Effector memory CD4-positive, alpha-beta T cell (primary cell): ENCODE results near the gene LIN7A.
"Not testable (repeated sequence)": the region's sequence is repeated elsewhere in the genome, so short reads cannot be mapped to it uniquely, and the experiment has no call there.

Experiments used
- DNase-seq, 3 donors: peaks; one replicate each; pipeline ENCODE4 v3.0.0-alpha.2; 2020
- H3K27ac ChIP-seq: 2 replicates; pipeline ENCODE4 v1.7.0; 2013; ENCODE audit warnings: mild to moderate bottlenecking, low read length, moderate library complexity; ENCODE audit not compliant: insufficient read depth, poor library complexity, severe bottlenecking
- H3K27me3 ChIP-seq: replicated peaks from 2 replicates; pipeline ENCODE4 v1.7.0; 2013; ENCODE audit warnings: mild to moderate bottlenecking, low read length; ENCODE audit not compliant: insufficient read depth, control insufficient read depth, poor library complexity, severe bottlenecking
- H3K36me3 ChIP-seq: 2 replicates; pipeline ENCODE4 v1.7.0; 2013; ENCODE audit warnings: mild to moderate bottlenecking, low read length, moderate library complexity; ENCODE audit not compliant: control insufficient read depth, insufficient read depth
- H3K4me1 ChIP-seq: 2 replicates; pipeline ENCODE4 v1.7.0; 2013; ENCODE audit warnings: low read length, mild to moderate bottlenecking; ENCODE audit not compliant: control insufficient read depth, insufficient read depth, poor library complexity, severe bottlenecking
- H3K4me3 ChIP-seq: 2 replicates; pipeline ENCODE4 v1.7.0; 2013; ENCODE audit warnings: low read length, low read depth, mild to moderate bottlenecking; ENCODE audit not compliant: insufficient read depth, poor library complexity, severe bottlenecking
- H3K9me3 ChIP-seq: 2 replicates; pipeline ENCODE4 v1.7.0; 2013; ENCODE audit warnings: mild to moderate bottlenecking, low read length, moderate library complexity; ENCODE audit not compliant: control insufficient read depth

Gene LIN7A

GRCh38 chr12:80798281-80798680 lies 139.5 kb downstream of the LIN7A start:
- Histone ChIP-seq H3K4me3 (no peak overlapping the region), H3K9me3 (no peaks in the 10 kb centered on the region), H3K27me3 (no peaks in the 10 kb centered on the region), H3K27ac (no peak overlapping the region), H3K36me3 (no peaks in the 10 kb centered on the region), H3K4me1 (no peaks in the 10 kb centered on the region)
- DNase-seq: no peak

GRCh38 chr12:80794551-80794950 lies 143.2 kb downstream of the LIN7A start:
- H3K4me3 ChIP-seq: no peak overlapping the region
- no peak for DNase-seq
- no peaks in the 10 kb centered on the region for H3K27me3 ChIP-seq
- H3K27ac ChIP-seq: no peak overlapping the region
- no peaks in the 10 kb centered on the region for H3K9me3 ChIP-seq
- no peaks in the 10 kb centered on the region for H3K4me1 ChIP-seq
- H3K36me3 ChIP-seq: no peaks in the 10 kb centered on the region

DNA sequence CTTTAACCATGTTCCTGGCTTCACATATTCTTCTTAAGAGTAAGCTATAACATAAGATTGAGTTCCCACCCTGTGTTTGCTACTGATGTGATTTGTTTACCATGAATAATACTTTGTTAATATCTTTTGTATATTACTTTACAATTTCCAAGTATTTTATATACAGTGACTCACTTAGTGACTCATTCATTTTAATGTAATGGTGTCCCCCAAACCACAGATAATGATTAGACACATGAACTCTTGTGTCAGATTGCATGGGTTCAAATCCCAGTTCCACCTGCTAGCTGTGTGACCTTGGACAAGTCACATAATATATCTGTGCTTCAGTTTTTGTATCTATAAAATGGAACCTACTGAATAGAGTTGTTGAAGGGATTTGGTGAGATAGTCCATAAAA lies 144.9 kb downstream of the LIN7A start:
- H3K27me3 ChIP-seq: no peaks in the 10 kb centered on the region
- H3K27ac ChIP-seq: no peak overlapping the region
- no peak overlapping the region for H3K4me3 ChIP-seq
- no peaks in the 10 kb centered on the region for H3K36me3 ChIP-seq
- no peaks in the 10 kb centered on the region for H3K4me1 ChIP-seq
- no peaks in the 10 kb centered on the region for H3K9me3 ChIP-seq
- DNase-seq: no peak

DNA sequence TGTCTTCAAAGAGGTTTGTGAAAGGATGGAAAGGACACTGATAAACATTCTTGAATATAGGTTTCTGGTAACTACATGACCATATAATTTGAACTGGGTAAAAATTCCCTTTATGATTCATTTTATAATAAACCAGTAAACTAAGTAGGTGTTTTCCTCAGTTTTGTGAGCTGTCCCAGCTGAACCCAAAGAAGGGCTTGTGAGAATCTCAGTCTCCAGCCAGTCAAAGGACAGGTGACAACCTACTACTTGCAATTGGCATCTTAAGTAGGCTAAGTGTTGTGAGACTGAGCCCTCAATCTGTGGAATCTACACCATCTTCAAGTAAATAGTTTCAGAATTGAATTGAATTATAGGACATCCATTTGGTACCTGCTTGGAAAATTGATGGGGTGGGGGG lies 145.9 kb downstream of the LIN7A start:
- Histone ChIP-seq H3K27ac (no peak overlapping the region), H3K4me1 (no peaks in the 10 kb centered on the region), H3K36me3 (no peaks in the 10 kb centered on the region), H3K4me3 (no peak overlapping the region), H3K9me3 (no peaks in the 10 kb centered on the region), H3K27me3 (no peaks in the 10 kb centered on the region)
- no peak for DNase-seq

DNA sequence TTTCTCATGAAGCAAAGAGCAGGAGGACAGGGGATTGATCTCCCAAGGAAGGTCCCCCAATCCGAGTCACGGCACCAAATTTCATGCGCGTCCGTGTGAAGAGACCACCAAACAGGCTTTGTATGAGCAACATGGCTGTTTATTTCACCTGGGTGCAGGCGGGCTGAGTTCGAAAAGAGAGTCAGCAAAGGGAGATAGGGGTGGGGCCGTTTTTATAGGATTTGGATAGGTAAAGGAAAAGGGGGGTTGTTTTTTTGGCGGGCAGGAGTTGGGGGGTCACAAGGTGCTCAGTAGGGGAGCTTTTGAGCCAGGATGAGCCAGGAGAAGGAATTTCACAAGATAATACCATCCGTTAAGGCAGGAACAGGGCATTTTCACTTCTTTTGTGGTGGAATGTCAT lies 149.3 kb downstream of the LIN7A start:
- H3K27ac ChIP-seq, H3K36me3 ChIP-seq, H3K9me3 ChIP-seq, H3K4me3 ChIP-seq, H3K4me1 ChIP-seq, H3K27me3 ChIP-seq, DNase-seq: not testable (repeated sequence)

DNA sequence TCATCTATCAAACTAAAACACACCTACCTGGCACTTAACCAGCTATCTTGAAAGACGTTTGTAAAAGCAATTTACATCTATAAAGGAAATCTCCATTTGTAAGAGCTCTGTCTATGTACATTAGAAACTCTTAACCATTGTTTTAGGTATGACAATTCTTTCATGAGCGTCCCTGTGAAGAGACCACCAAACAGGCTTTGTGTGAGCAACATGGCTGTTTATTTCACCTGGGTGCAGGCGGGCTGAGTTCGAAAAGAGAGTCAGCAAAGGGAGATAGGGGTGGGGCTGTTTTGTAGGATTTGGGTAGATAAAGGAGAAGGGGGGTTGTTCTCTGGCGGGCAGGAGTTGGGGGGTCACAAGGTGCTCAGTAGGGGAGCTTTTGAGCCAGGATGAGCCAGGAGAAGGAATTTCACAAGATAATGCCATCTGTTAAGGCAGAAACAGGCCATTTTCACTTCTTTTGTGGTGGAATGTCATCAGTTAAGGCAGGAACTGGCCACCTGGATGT lies 154.7 kb downstream of the LIN7A start:
- H3K4me1 ChIP-seq, H3K9me3 ChIP-seq, H3K27ac ChIP-seq, H3K4me3 ChIP-seq, H3K36me3 ChIP-seq, H3K27me3 ChIP-seq, DNase-seq: not testable (repeated sequence)

DNA sequence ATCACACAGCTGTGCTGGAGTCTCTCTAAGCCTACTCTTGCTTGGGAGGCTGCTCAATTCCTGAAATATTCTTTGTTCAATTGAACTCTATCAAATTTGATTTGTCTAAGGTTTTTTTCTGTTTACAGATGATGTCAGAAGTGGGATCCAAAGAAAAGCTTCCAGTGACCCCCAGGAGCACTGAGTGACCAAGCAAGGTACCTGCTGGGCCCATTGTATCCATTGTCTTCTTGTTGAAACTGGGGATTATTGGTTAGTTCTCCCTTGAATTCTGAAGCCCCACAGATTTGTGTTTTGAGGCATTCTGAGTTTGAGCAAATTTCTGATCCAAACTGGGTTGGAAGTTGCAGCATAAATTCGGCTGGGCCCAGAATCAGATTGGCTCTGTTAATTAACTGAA lies 156.4 kb downstream of the LIN7A start:
- Histone ChIP-seq H3K9me3 (no peaks in the 10 kb centered on the region), H3K27ac (no peak overlapping the region), H3K4me3 (no peak overlapping the region), H3K36me3 (no peaks in the 10 kb centered on the region), H3K4me1 (no peaks in the 10 kb centered on the region), H3K27me3 (no peaks in the 10 kb centered on the region)
- DNase-seq: no peak

GRCh38 chr12:80780746-80781145 lies 157.0 kb downstream of the LIN7A start:
- Histone ChIP-seq H3K4me1 (no peaks in the 10 kb centered on the region), H3K36me3 (no peaks in the 10 kb centered on the region)
- no peak for DNase-seq

GRCh38 chr12:80778005-80778541 lies 159.7 kb downstream of the LIN7A start:
- H3K4me3 ChIP-seq: no peak overlapping the region
- no peaks in the 10 kb centered on the region for H3K4me1 ChIP-seq
- H3K36me3 ChIP-seq: no peaks in the 10 kb centered on the region
- H3K27me3 ChIP-seq: no peaks in the 10 kb centered on the region
- H3K9me3 ChIP-seq: no peaks in the 10 kb centered on the region
- H3K27ac ChIP-seq: no peak overlapping the region
- no peak for DNase-seq

More at GRCh38 chr12:80780746-80781145, 157.0 kb downstream of the LIN7A start:
- Histone ChIP-seq H3K27ac (no peak overlapping the region), H3K4me3 (no peak overlapping the region), H3K27me3 (no peaks in the 10 kb centered on the region), H3K9me3 (no peaks in the 10 kb centered on the region)

- Histone ChIP-seq H3K4me3 (no peak overlapping the region), H3K27me3 (no peaks in the 10 kb centered on the region), H3K9me3 (no peaks in the 10 kb centered on the region), H3K4me1 (no peaks in the 10 kb centered on the region), H3K36me3 (no peaks in the 10 kb centered on the region), H3K27ac (no peak overlapping the region)
- DNase-seq: no peak
Observed at GRCh38 chr12:80777587-80777986, 160.1 kb downstream of the LIN7A start.
